Measurements from ENCODE around the gene HBEGF.

The HBEGF gene

GRCh38 chr5:140328036-140328764 lies 18.2 kb downstream of the HBEGF start:
- peak; percentile 49 for DNase-seq (ENCODE audit: low read depth)
- no peak overlapping the region for H3K4me3 ChIP-seq (ENCODE audit: low read depth, low read length)
- no peak for TF ChIP-seq CTCF (IDR thresholded peaks at IDR 0.05; ENCODE audit: insufficient read depth, low read depth, low read length, missing control alignments)

- TF ChIP-seq CTCF (IDR thresholded peaks at IDR 0.05; ENCODE audit: insufficient read depth, low read depth, low read length, missing control alignments), result no peak
- DNase-seq (ENCODE audit: low read depth), result no peak
- H3K4me3 ChIP-seq (ENCODE audit: low read depth, low read length), result no peak overlapping the region
Observed at GRCh38 chr5:140327589-140327988, 18.8 kb downstream of the HBEGF start.

GRCh38 chr5:140325486-140325885 lies 20.9 kb downstream of the HBEGF start:
- no peak for DNase-seq (ENCODE audit: low read depth)
- no peak for TF ChIP-seq CTCF (IDR thresholded peaks at IDR 0.05; ENCODE audit: insufficient read depth, low read depth, low read length, missing control alignments)
- H3K4me3 ChIP-seq (ENCODE audit: low read depth, low read length), result no peak overlapping the region

GRCh38 chr5:140324617-140325241 lies 21.7 kb downstream of the HBEGF start:
- H3K4me3 ChIP-seq (ENCODE audit: low read depth, low read length), result no peak overlapping the region
- no peak for DNase-seq (ENCODE audit: low read depth)
- no peak for TF ChIP-seq CTCF (IDR thresholded peaks at IDR 0.05; ENCODE audit: insufficient read depth, low read depth, low read length, missing control alignments)

GRCh38 chr5:140324041-140324600 lies 22.3 kb downstream of the HBEGF start:
- no peak for TF ChIP-seq CTCF (IDR thresholded peaks at IDR 0.05; ENCODE audit: insufficient read depth, low read depth, low read length, missing control alignments)
- no peak for DNase-seq (ENCODE audit: low read depth)

GRCh38 chr5:140322751-140323731 lies 23.4 kb downstream of the HBEGF start:
- TF ChIP-seq CTCF (IDR thresholded peaks at IDR 0.05; ENCODE audit: insufficient read depth, low read depth, low read length, missing control alignments), result no peak
- H3K4me3 ChIP-seq (ENCODE audit: low read depth, low read length), result no peak overlapping the region
- DNase-seq (ENCODE audit: low read depth), result peak; percentile 46

More at GRCh38 chr5:140324041-140324600, 22.3 kb downstream of the HBEGF start:
- H3K4me3 ChIP-seq (ENCODE audit: low read depth, low read length), result no peak overlapping the region
